HFFc6 (cell line): ENCODE data around the gene WDR7. TPM values are rescaled to one million over a fixed set of nuclear protein-coding genes. Genes with fewer than 3 reads are reported as not detected.
A peak's percentile ranks its signal among the peaks of the same experiment; 100 is the strongest.

Source experiments
- DNase-seq: peaks from one replicate; pipeline ENCODE4 v3.0.0-alpha.2; 2018
- H3K27ac Mint-ChIP-seq: 2 replicates; pipeline ENCODE4 v1.8.0; 2020; ENCODE audit warnings: mild to moderate bottlenecking, mixed read lengths
- H3K27me3 Mint-ChIP-seq: 2 replicates; pipeline ENCODE4 v1.8.0; 2021; ENCODE audit warnings: mild to moderate bottlenecking, moderate library complexity, mixed read lengths; ENCODE audit not compliant: insufficient read depth
- H3K36me3 Mint-ChIP-seq: 2 replicates; pipeline ENCODE4 v1.8.0; 2021; ENCODE audit warnings: low read depth, mixed read lengths
- H3K4me1 Mint-ChIP-seq: 2 replicates; pipeline ENCODE4 v1.8.0; 2020; ENCODE audit warnings: low read depth, mixed read lengths
- H3K4me3 Mint-ChIP-seq: 2 replicates; pipeline ENCODE4 v1.8.0; 2020; ENCODE audit warnings: mild to moderate bottlenecking, moderate library complexity, mixed read lengths
- H3K9me3 Mint-ChIP-seq: 2 replicates; pipeline ENCODE4 v1.8.0; 2020; ENCODE audit warnings: mild to moderate bottlenecking, mixed read lengths
- CTCF ChIP-seq: fragments of 200-600 bp; sonication (generic); IDR thresholded peaks from 2 replicates; pipeline ENCODE4 v1.5.0; 2021; ENCODE audit warnings: antibody characterized with exemption, mild to moderate bottlenecking
- total RNA-seq, 6 experiments: library from RNA; stranded (reverse); fragmentation: NEBNext Ultra II Directional; extraction: Animal tissue kit (Norgen Biotek cat#: 25700); gene quantifications; 2 replicates in 1 of 6; 3 replicates in 5 of 6; pipeline ENCODE4 v1.2.3, GENCODE V29; 2021

WDR7 gene
- total RNA-seq, 6 experiments from 2014 or later = 14.0 to 19.7 (median 16.6) TPM

- H3K9me3 Mint-ChIP-seq = no peaks in the 10 kb centered on the region
- peaks cover 9% of the 10 kb centered on the region for H3K4me1 Mint-ChIP-seq
- no peaks in the 10 kb centered on the region for H3K36me3 Mint-ChIP-seq
- no peak for TF ChIP-seq CTCF
- H3K27me3 Mint-ChIP-seq = no peaks in the 10 kb centered on the region; the same call in 1 of the 2 replicates
- H3K4me3 Mint-ChIP-seq = no peak overlapping the region
- H3K27ac Mint-ChIP-seq = no peak overlapping the region
- DNase-seq = no peak
Measured at GRCh38 chr18:56988022-56988421, 336.9 kb downstream of the WDR7 start.

GRCh38 chr18:56990678-56991077 is 339.5 kb downstream of the WDR7 start:
- H3K9me3 Mint-ChIP-seq = no peaks in the 10 kb centered on the region
- H3K4me1 Mint-ChIP-seq = peaks cover 15% of the 10 kb centered on the region
- no peaks in the 10 kb centered on the region for H3K36me3 Mint-ChIP-seq
- no peaks in the 10 kb centered on the region; the same call in 1 of the 2 replicates for H3K27me3 Mint-ChIP-seq
- no peak overlapping the region for H3K4me3 Mint-ChIP-seq
- DNase-seq = no peak
- no peak overlapping the region for H3K27ac Mint-ChIP-seq
- TF ChIP-seq CTCF = no peak

GRCh38 chr18:56992777-56993176 is 341.6 kb downstream of the WDR7 start:
- H3K4me3 Mint-ChIP-seq = no peak overlapping the region
- peak; percentile 18 for DNase-seq
- H3K4me1 Mint-ChIP-seq = peaks cover 15% of the 10 kb centered on the region
- H3K27ac Mint-ChIP-seq = no peak overlapping the region
- no peaks in the 10 kb centered on the region; the same call in 1 of the 2 replicates for H3K27me3 Mint-ChIP-seq
- no peak for TF ChIP-seq CTCF
- no peaks in the 10 kb centered on the region for H3K36me3 Mint-ChIP-seq
- H3K9me3 Mint-ChIP-seq = no peaks in the 10 kb centered on the region

GRCh38 chr18:56995579-56996188 is 344.5 kb downstream of the WDR7 start:
- TF ChIP-seq CTCF = no peak
- no peaks in the 10 kb centered on the region; the same call in 1 of the 2 replicates for H3K27me3 Mint-ChIP-seq
- no peaks in the 10 kb centered on the region for H3K36me3 Mint-ChIP-seq
- DNase-seq = no peak
- H3K4me1 Mint-ChIP-seq = peaks cover 15% of the 10 kb centered on the region
- no peaks in the 10 kb centered on the region for H3K9me3 Mint-ChIP-seq
- H3K27ac Mint-ChIP-seq = no peak overlapping the region
- no peak overlapping the region for H3K4me3 Mint-ChIP-seq

GRCh38 chr18:56997200-56997599 is 346.0 kb downstream of the WDR7 start:
- no peak overlapping the region for H3K27ac Mint-ChIP-seq

More at GRCh38 chr18:56997200-56997599, 346.0 kb downstream of the WDR7 start:
- H3K27me3 Mint-ChIP-seq = no peaks in the 10 kb centered on the region
- peaks cover 14% of the 10 kb centered on the region for H3K4me1 Mint-ChIP-seq
- DNase-seq = no peak
- no peak overlapping the region for H3K4me3 Mint-ChIP-seq
- H3K9me3 Mint-ChIP-seq = no peaks in the 10 kb centered on the region
- TF ChIP-seq CTCF = no peak
- H3K36me3 Mint-ChIP-seq = no peaks in the 10 kb centered on the region
